GM18498 (cell line): Measurements from ENCODE around the gene PHYKPL.
"Not testable (repeated sequence)": the region's sequence is repeated elsewhere in the genome, so short reads cannot be mapped to it uniquely, and the experiment has no call there.

Source experiments
- ATAC-seq: cut with Tn5 transposase; IDR thresholded peaks from one replicate; pipeline ENCODE4 v1.9.1; 2021; ENCODE audit warnings: mild to moderate bottlenecking, moderate library complexity; ENCODE audit not compliant: unreplicated experiment

Gene PHYKPL

GRCh38 chr5:178240341-178240741 lies 7.7 kb upstream of the PHYKPL start:
- ATAC-seq = no peak

GRCh38 chr5:178239626-178240301 lies 7.2 kb upstream of the PHYKPL start:
- not testable (repeated sequence) for ATAC-seq

GRCh38 chr5:178238711-178239592 lies 6.3 kb upstream of the PHYKPL start:
- ATAC-seq = no peak

- ATAC-seq = no peak
These were observed 5.7 kb upstream of the PHYKPL start for GRCh38 chr5:178238313-178238635.

- no peak for ATAC-seq
These were observed 5.1 kb upstream of the PHYKPL start for GRCh38 chr5:178237431-178238312.

- no peak for ATAC-seq
These were observed 4.1 kb upstream of the PHYKPL start for GRCh38 chr5:178236679-178237078.

- ATAC-seq = no peak
These were observed 3.5 kb upstream of the PHYKPL start for GRCh38 chr5:178236126-178236525.

- ATAC-seq = no peak
These were observed 3.0 kb upstream of the PHYKPL start for GRCh38 chr5:178235588-178235974.

- no peak for ATAC-seq
These were observed 2.4 kb upstream of the PHYKPL start for GRCh38 chr5:178234750-178235587.

GRCh38 chr5:178234121-178234749 lies 1.6 kb upstream of the PHYKPL start:
- ATAC-seq = no peak

GRCh38 chr5:178232920-178233429 lies 373 bp upstream of the PHYKPL start:
- no peak for ATAC-seq

GRCh38 chr5:178231539-178232123 lies 971 bp downstream of the PHYKPL start:
- no peak for ATAC-seq

- ATAC-seq = no peak
These were observed 1.6 kb downstream of the PHYKPL start for GRCh38 chr5:178230879-178231538.

GRCh38 chr5:178229861-178230260 lies 2.7 kb downstream of the PHYKPL start:
- ATAC-seq = no peak

- not testable (repeated sequence) for ATAC-seq
These were observed 3.5 kb downstream of the PHYKPL start for GRCh38 chr5:178229111-178229510.

- no peak for ATAC-seq
These were observed 4.0 kb downstream of the PHYKPL start for GRCh38 chr5:178228609-178229008.

GRCh38 chr5:178227929-178228328 lies 4.7 kb downstream of the PHYKPL start:
- no peak for ATAC-seq

GRCh38 chr5:178227138-178227659 lies 5.4 kb downstream of the PHYKPL start:
- ATAC-seq = no peak

- no peak for ATAC-seq
These were observed 7.4 kb downstream of the PHYKPL start for GRCh38 chr5:178225174-178225573.
